HUES6 (cell line): ENCODE results near the gene APLF.
"Not testable (repeated sequence)": the region's sequence is repeated elsewhere in the genome, so short reads cannot be mapped to it uniquely, and the experiment has no call there.

Experiments used
- H3K27ac ChIP-seq: 2 replicates; pipeline ENCODE4 v1.7.0; 2013; ENCODE audit warnings: low read depth, mild to moderate bottlenecking, low read length, inconsistent platforms
- H3K27me3 ChIP-seq: 2 replicates; pipeline ENCODE4 v1.6.1; 2013; ENCODE audit warnings: low read length; ENCODE audit not compliant: control insufficient read depth, insufficient read depth
- H3K36me3 ChIP-seq: 2 replicates; pipeline ENCODE4 v1.6.1; 2013; ENCODE audit warnings: low read length; ENCODE audit not compliant: control insufficient read depth, insufficient read depth
- H3K4me1 ChIP-seq: 2 replicates; pipeline ENCODE4 v1.6.1; 2013; ENCODE audit warnings: low read length; ENCODE audit not compliant: control insufficient read depth, insufficient read depth
- H3K4me3 ChIP-seq: 2 replicates; pipeline ENCODE4 v1.5.1; 2013; ENCODE audit warnings: low read depth, low read length
- H3K9ac ChIP-seq: one replicate; pipeline ENCODE4 v1.6.1; 2013; ENCODE audit warnings: mild to moderate bottlenecking, low read length
- H3K9me3 ChIP-seq: 2 replicates; pipeline ENCODE4 v1.6.1; 2013; ENCODE audit warnings: low read depth, low read length; ENCODE audit not compliant: control insufficient read depth, insufficient read depth

APLF gene

DNA sequence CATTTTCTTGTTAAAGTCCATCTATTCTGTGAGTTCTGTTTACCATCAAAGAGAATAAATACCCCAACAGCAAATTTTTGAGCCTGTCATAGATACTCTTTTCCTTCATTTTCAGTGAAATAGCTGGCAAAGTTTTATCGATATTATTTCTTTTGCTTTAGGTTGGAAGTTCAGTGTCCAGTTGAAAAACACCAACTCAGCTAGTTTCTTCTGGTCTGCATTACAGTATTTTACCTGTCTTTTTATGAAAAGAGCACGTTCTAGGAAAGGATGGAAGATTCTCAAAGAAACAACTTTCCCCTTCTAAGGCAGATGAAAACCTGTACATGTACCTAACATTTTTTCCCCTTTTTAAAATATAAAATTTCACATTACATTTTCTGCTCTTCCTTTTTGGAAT, 95.5 kb downstream of the APLF start:
- Histone ChIP-seq H3K9me3 (no peaks in the 10 kb centered on the region), H3K36me3 (no peaks in the 10 kb centered on the region), H3K27ac (no peak overlapping the region), H3K4me3 (no peak overlapping the region), H3K4me1 (no peaks in the 10 kb centered on the region), H3K9ac (no peak overlapping the region), H3K27me3 (no peaks in the 10 kb centered on the region)

DNA sequence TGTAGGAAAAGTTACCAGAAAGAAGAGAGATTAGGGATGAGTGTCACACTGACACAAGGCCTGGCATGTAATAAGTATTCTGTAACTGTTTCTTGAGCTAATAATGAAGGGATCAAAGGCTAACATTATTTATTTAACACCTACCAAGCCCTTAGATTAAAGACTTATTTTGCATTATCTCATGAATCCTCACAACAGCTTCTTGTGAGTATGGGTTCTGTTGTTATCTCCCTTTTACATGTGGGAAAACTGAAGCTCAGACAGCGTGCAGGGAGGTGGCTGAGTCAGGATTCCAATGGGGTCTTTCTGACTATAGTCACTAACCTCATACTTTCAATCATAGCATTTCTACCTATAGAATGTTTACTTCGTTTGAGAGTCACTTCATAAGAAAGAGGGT, 97.0 kb downstream of the APLF start:
- Histone ChIP-seq H3K36me3 (no peaks in the 10 kb centered on the region), H3K4me3 (no peak overlapping the region), H3K9me3 (no peaks in the 10 kb centered on the region), H3K9ac (no peak overlapping the region), H3K4me1 (no peaks in the 10 kb centered on the region), H3K27me3 (no peaks in the 10 kb centered on the region), H3K27ac (no peak overlapping the region)

DNA sequence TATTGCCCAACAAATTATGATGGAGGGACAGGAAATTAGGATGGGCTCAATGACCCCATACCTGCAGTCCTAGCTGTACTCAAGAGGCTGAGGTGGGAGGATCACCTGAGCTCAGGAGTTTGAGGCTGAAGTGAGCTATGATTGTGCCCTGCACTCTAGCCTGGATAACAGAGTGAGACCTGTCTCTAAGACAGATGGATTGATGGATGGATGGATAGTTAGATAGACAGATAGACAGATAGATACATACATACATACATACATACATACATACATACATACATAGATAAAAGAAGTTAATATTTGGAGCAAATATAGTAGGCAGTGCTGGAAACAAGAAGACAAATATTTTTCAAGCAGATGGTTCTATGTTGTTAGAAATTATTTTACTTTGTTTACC, 97.9 kb downstream of the APLF start:
- H3K27me3 ChIP-seq = no peaks in the 10 kb centered on the region

DNA sequence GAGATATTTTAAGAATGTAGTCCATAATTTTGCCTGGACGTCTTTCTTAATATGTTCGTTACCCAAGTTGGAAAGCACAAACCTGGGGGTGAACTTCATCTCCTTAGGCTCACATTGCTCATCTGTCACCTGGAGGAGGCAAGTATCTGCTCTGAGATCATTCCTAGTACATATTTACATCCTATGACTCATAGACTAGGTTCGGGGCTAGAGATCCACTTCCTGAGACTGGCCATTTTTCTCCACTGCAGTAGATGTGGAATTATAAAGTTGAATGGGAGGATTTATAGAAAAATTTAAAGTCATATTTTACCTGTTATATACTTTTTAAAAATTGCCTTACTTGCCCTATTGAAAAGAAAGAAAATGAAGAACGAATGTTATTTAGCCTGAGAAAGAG, 98.5 kb downstream of the APLF start:
- no peaks in the 10 kb centered on the region for H3K36me3 ChIP-seq
- H3K27ac ChIP-seq = no peak overlapping the region
- no peak overlapping the region for H3K4me3 ChIP-seq
- H3K4me1 ChIP-seq = no peaks in the 10 kb centered on the region
- H3K9me3 ChIP-seq = no peaks in the 10 kb centered on the region
- no peaks in the 10 kb centered on the region for H3K27me3 ChIP-seq
- H3K9ac ChIP-seq = no peak overlapping the region

More for the DNA sequence above, 97.9 kb downstream of the APLF start:
- Histone ChIP-seq H3K9ac (no peak overlapping the region), H3K36me3 (no peaks in the 10 kb centered on the region), H3K27ac (no peak overlapping the region), H3K4me3 (no peak overlapping the region), H3K4me1 (no peaks in the 10 kb centered on the region), H3K9me3 (no peaks in the 10 kb centered on the region)

DNA sequence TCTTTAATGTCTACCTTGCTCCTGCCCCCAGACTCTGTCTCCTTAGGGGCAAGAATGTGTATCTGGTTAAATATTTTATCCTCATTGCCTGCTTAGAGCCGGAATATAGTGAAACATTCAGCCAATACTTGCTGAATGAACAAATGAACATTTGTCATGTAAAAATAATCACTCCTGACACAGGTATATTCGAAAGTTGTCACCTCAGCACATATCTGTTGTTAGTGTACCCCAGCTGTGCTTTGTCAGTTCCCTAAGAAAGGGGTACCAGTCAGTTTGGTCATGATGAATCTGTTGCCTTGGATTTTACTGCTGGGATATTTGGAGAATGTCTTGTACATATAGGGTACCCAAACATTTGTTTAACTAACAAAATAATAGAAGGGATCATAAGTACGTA, 99.0 kb downstream of the APLF start:
- no peak overlapping the region for H3K9ac ChIP-seq
- H3K36me3 ChIP-seq = no peaks in the 10 kb centered on the region
- no peak overlapping the region for H3K27ac ChIP-seq
- no peaks in the 10 kb centered on the region for H3K9me3 ChIP-seq
- no peak overlapping the region for H3K4me3 ChIP-seq
- no peaks in the 10 kb centered on the region for H3K4me1 ChIP-seq
- no peaks in the 10 kb centered on the region for H3K27me3 ChIP-seq

DNA sequence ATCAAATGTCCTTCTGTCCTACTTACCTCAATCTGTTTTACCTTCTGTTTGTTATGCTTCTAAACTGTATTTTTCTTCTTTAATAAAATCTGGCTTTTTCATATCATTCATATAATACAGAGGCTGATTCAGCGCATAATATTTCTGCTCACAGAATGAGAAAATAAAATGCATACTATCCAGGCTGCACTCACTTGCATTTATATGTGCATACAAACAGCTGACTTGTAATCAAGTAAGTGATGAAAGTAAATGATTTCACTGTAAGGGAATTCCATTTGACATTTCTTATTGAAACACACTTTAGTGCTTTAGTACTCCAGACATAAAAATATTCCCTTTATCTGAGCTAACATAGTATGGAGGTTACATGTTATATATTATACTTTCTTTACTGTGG, 100.7 kb downstream of the APLF start:
- H3K9ac ChIP-seq = no peak overlapping the region
- H3K4me1 ChIP-seq = no peaks in the 10 kb centered on the region
- H3K36me3 ChIP-seq = no peaks in the 10 kb centered on the region
- H3K27ac ChIP-seq = no peak overlapping the region
- no peaks in the 10 kb centered on the region for H3K27me3 ChIP-seq
- no peaks in the 10 kb centered on the region for H3K9me3 ChIP-seq
- no peak overlapping the region for H3K4me3 ChIP-seq

DNA sequence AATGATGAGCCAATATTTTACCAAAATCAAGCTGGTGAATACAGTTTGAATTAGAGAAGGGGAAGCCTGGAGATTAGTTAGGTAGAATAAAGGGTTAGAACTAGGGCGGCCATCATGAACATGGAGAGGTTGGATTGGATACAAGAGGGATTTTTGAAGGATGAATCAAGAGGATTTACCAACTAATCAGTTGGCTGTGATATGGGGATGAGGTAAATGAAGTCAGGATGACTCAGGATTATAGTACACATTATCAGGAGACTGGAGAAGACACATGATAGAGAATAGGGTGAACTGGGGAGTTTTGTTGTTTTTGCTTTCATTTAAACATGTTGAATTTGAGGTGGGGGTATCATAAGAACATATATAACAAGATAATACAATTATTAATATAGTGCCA, 102.2 kb downstream of the APLF start:
- H3K9me3 ChIP-seq = no peaks in the 10 kb centered on the region
- no peak overlapping the region for H3K27ac ChIP-seq
- no peak overlapping the region for H3K9ac ChIP-seq
- H3K36me3 ChIP-seq = no peaks in the 10 kb centered on the region
- no peaks in the 10 kb centered on the region for H3K27me3 ChIP-seq
- H3K4me3 ChIP-seq = no peak overlapping the region
- no peaks in the 10 kb centered on the region for H3K4me1 ChIP-seq

DNA sequence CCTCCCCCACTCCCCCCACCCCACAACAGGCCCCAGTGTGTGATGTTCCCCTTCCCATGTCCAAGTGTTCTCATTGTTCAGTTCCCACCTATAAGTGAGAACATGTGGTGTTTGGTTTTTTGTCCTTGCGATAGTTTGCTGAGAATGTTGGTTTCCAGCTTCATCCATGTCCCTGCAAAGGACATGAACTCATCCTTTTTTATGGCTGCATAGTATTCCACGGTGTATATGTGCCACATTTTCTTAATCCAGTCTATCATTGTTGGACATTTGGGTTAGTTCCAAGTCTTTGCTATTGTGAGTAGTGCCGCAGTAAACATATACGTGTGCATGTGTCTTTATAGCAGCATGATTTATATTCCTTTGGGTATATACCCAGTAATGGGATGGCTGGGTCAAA, 103.0 kb downstream of the APLF start:
- not testable (repeated sequence) for H3K9ac ChIP-seq, H3K27me3 ChIP-seq, H3K4me1 ChIP-seq, H3K36me3 ChIP-seq, H3K9me3 ChIP-seq, H3K27ac ChIP-seq, H3K4me3 ChIP-seq

DNA sequence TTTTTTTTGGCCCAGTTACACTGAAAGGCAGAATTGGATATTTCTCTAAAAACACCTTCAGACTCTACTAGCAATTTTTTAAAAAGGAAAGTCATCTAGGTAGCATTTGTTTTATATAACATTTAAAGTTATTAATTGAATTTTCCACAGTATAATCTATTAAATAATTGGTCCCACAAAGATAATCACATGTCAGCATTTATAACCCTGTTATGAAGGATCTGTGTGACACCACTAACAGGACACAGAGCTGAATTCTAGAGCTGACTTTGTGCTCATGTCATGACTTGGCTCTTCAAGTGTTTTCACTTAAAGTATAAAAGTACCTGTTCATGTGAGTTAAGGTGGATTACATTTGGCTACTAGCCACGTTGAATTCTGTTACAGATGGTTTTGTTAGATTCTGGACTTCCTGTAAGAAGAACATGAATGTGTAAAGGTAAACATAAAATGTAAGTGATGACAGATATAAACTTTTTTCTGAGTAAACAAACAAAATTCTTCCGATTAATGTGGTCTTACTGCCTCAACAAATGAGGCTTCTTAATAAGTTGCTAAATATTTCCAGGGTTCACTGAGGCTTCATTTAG, 106.9 kb downstream of the APLF start:
- H3K9ac ChIP-seq = no peak overlapping the region
- H3K4me3 ChIP-seq = no peak overlapping the region
- no peaks in the 10 kb centered on the region; the same call in 1 of the 2 replicates for H3K36me3 ChIP-seq
- H3K27ac ChIP-seq = no peak overlapping the region
- H3K9me3 ChIP-seq = no peaks in the 10 kb centered on the region
- no peaks in the 10 kb centered on the region for H3K4me1 ChIP-seq
- no peaks in the 10 kb centered on the region for H3K27me3 ChIP-seq

DNA sequence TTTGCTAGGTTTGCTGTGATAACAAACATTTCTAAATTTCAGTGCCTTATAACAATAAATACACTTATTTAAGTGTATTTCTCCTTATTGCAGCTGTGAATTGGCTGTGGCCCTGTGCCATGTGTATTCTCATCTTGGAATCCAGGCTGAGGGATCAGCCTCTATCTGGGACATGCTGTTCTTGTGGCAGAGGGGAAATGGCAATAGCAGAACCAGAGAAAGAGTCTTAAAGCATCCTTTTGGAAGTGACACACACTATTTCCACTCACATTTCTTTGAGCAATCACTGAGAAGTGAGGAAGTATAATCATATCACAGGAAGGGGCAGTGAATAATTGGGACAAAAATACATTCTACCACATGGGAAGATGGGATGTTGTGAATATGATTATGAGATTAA, 109.8 kb downstream of the APLF start:
- Histone ChIP-seq H3K9ac (no peak overlapping the region), H3K27ac (no peak overlapping the region), H3K4me1 (no peaks in the 10 kb centered on the region), H3K9me3 (no peaks in the 10 kb centered on the region), H3K27me3 (no peaks in the 10 kb centered on the region), H3K4me3 (no peak overlapping the region), H3K36me3 (no peaks in the 10 kb centered on the region; the same call in 1 of the 2 replicates)

DNA sequence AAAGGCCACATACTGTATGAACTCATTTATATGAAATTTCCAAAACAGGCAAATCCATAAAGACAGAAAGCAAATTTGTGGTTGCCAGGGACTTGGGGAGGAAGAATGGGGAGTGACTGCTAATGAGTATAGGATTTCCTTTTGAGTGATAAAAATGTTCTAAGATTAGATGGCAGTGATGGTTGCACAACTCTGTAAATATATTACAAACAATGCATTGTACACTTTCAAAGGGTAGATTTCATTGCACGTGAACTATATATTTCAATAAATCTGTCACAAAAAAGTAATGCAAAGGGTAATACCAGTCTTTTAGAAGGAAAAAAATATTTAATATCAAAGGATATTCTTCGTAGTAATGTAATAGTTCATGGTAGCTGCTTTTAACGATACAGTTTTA, 112.3 kb downstream of the APLF start:
- no peaks in the 10 kb centered on the region; the same call in 1 of the 2 replicates for H3K36me3 ChIP-seq
- no peaks in the 10 kb centered on the region for H3K4me1 ChIP-seq
- H3K9ac ChIP-seq = no peak overlapping the region
- H3K27ac ChIP-seq = no peak overlapping the region
- H3K4me3 ChIP-seq = no peak overlapping the region
- H3K27me3 ChIP-seq = no peaks in the 10 kb centered on the region
- H3K9me3 ChIP-seq = no peaks in the 10 kb centered on the region

DNA sequence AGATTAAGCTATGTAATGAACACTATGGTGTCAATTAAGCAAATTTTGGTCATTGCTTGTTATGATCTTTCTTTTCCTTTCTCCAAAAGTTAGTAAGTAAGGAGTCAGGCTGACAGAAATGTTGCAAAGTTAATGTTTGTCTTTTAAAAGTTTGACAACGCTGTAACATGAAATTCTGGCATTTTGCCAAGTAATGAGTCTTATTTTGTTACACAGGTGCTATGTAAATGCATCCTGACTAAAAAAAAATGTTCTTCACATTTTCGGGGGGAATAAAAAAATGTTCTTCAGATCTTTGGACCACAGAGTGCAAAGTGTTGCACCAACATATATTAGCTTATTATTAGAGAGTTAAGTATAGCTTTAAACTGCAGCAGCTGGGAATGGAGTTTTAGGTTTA, 121.2 kb downstream of the APLF start:
- Histone ChIP-seq H3K4me3 (no peak overlapping the region), H3K27me3 (no peaks in the 10 kb centered on the region), H3K9me3 (no peaks in the 10 kb centered on the region), H3K4me1 (peaks cover 3% of the 10 kb centered on the region; the same call in 1 of the 2 replicates), H3K36me3 (no peaks in the 10 kb centered on the region), H3K9ac (no peak overlapping the region), H3K27ac (no peak overlapping the region)
